GM12878 (cell line): ENCODE data around the gene KERA. TPM values are rescaled to one million over a fixed set of nuclear protein-coding genes. Genes with fewer than 3 reads are reported as not detected.

Experiments
- ATAC-seq: fragments of 200-7000 bp; cut with Tn5 transposase; 3 replicates; pipeline ENCODE4 v1.9.1; 2020; ENCODE audit warnings: mild to moderate bottlenecking, moderate library complexity
- BruUV-seq: library from RNA; stranded (reverse); fragments of 400-500 nt; replicated peaks from 2 replicates; lab custom pipeline; 2021; lab: Mats Ljungman, UMichigan
- CTCF ChIA-PET: fragments of 300-600 bp; sonication (Branson Sonifier 250); formaldehyde crosslinking; extraction: SDS; loops from one replicate; lab custom pipeline; 2021; ENCODE audit warnings: inconsistent platforms; lab: Yijun Ruan, JAX
- POLR2A ChIA-PET: fragments of 350-600 bp; formaldehyde crosslinking; extraction: SDS; loops from one replicate; lab custom pipeline; 2021; ENCODE audit warnings: inconsistent platforms; lab: Charles Lee
- RAD21 ChIA-PET: fragments of 300-600 bp; sonication (Branson Sonifier 250); formaldehyde crosslinking; loops from one replicate; lab custom pipeline; 2023; ENCODE audit warnings: antibody characterized with exemption; ENCODE audit not compliant: unreplicated experiment; lab: Charles Lee
- SMC1A ChIA-PET: fragments of 300-600 bp; sonication (Branson Sonifier 250); formaldehyde crosslinking; loops from one replicate; lab custom pipeline; 2023; ENCODE audit not compliant: unreplicated experiment, uncharacterized antibody; lab: Charles Lee
- DNase-seq: peaks from one replicate; pipeline ENCODE4 v3.0.0-alpha.2; 2011; ENCODE audit warnings: low read depth, low spot score
- FAIRE-seq: peaks from 3 replicates; lab custom pipeline; 2011; peaks lifted over from hg19 to GRCh38; lab: Jason Lieb, UNC
- H2AFZ ChIP-seq: 2 replicates; pipeline ENCODE4 v1.6.0; 2011; ENCODE audit warnings: low read depth, low read length, control low read depth; ENCODE audit not compliant: control insufficient read depth
- H3K27ac ChIP-seq: 2 replicates; pipeline ENCODE4 v1.5.1; 2011; ENCODE audit warnings: control low read depth; ENCODE audit not compliant: control insufficient read depth, insufficient read depth
- H3K27me3 ChIP-seq, 2 experiments: replicated peaks in 1 of 2; 2 replicates each; pipeline versions ENCODE4 v1.6.0 to v1.6.1; 2011; ENCODE audit warnings: low read length in 1 of 2; ENCODE audit not compliant: control insufficient read depth in 2 of 2, insufficient read depth in 2 of 2
- H3K36me3 ChIP-seq, 2 experiments: 2 replicates each; pipeline ENCODE4 v1.5.1; 2011; ENCODE audit warnings: low read length in 1 of 2; ENCODE audit not compliant: control insufficient read depth in 2 of 2, insufficient read depth in 2 of 2
- H3K4me1 ChIP-seq: 2 replicates; pipeline ENCODE4 v1.6.1; 2011; ENCODE audit warnings: mild to moderate bottlenecking, low read length, moderate library complexity, mixed read lengths; ENCODE audit not compliant: control insufficient read depth, insufficient read depth
- H3K4me2 ChIP-seq: 2 replicates; pipeline ENCODE4 v1.6.0; 2011; ENCODE audit warnings: control low read depth; ENCODE audit not compliant: control insufficient read depth, insufficient read depth
- H3K4me3 ChIP-seq: fragments of 200-600 bp; sonication (generic); 2 replicates; pipeline ENCODE4 v1.5.1; 2016
- H3K79me2 ChIP-seq: 2 replicates; pipeline ENCODE4 v1.6.0; 2011; ENCODE audit warnings: low read length; ENCODE audit not compliant: control insufficient read depth, insufficient read depth
- H3K9ac ChIP-seq: 2 replicates; pipeline ENCODE4 v1.8.0; 2011; ENCODE audit warnings: low read length, control low read depth, mixed read lengths; ENCODE audit not compliant: control insufficient read depth, insufficient read depth
- H3K9me3 ChIP-seq: replicated peaks from 3 replicates; pipeline ENCODE4 v1.5.1; 2011; ENCODE audit warnings: mild to moderate bottlenecking, low read length; ENCODE audit not compliant: control insufficient read depth, insufficient read depth
- H4K20me1 ChIP-seq: 2 replicates; pipeline ENCODE4 v1.6.0; 2011; ENCODE audit not compliant: control insufficient read depth, insufficient read depth
- CHD4 ChIP-seq: fragments of 200-600 bp; sonication (generic); IDR thresholded peaks from 2 replicates; pipeline ENCODE4 v1.6.1; 2016; ENCODE audit warnings: mild to moderate bottlenecking
- EP300 ChIP-seq, 2 experiments: fragments of 150-350 bp in 1 of 2; IDR thresholded peaks; 2 replicates each; pipeline ENCODE4 v1.6.1; 2011 to 2012; ENCODE audit warnings: low read depth in 2 of 2, low read length in 2 of 2, borderline replicate concordance in 1 of 2, improper control_type of control experiment in 1 of 2, inconsistent platforms in 1 of 2; ENCODE audit not compliant: control insufficient read depth in 1 of 2
- PAX5 ChIP-seq: IDR thresholded peaks from 2 replicates; pipeline ENCODE4 v1.6.1; 2011; ENCODE audit warnings: low read depth, low read length, borderline replicate concordance
- RAD21 ChIP-seq: IDR thresholded peaks from 2 replicates; pipeline ENCODE4 v1.6.1; 2011; ENCODE audit warnings: mild to moderate bottlenecking, low read depth, low read length, moderate library complexity; ENCODE audit not compliant: insufficient read depth
- SMAD5 ChIP-seq: IDR thresholded peaks from 2 replicates; pipeline ENCODE4 v1.6.1; 2016; ENCODE audit warnings: antibody characterized with exemption, low read depth
- SMARCA5 ChIP-seq: fragments of 450-650 bp; IDR thresholded peaks from 2 replicates; pipeline ENCODE4 v1.6.1; 2017; ENCODE audit warnings: mild to moderate bottlenecking
- TCF7 ChIP-seq: IDR thresholded peaks from 2 replicates; pipeline ENCODE4 v1.6.1; 2014; ENCODE audit warnings: antibody characterized with exemption, borderline replicate concordance
- USF1 ChIP-seq: IDR thresholded peaks from 2 replicates; pipeline ENCODE4 v1.6.1; 2011; ENCODE audit warnings: borderline replicate concordance, low read depth, mild to moderate bottlenecking, moderate library complexity, mixed read lengths, low read length; ENCODE audit not compliant: insufficient read depth; ENCODE audit errors: extremely low read length
- WGBS: methylation state at CpG from one replicate; pipeline ENCODE4 v1.1.6; 2016; ENCODE audit warnings: low lambda C conversion rate; ENCODE audit not compliant: insufficient replicate concordance, insufficient coverage; ENCODE audit errors: missing lambda C conversion rate; 5-methylcytosine and 5-hydroxymethylcytosine counted together
- in situ Hi-C: fragments of 300-500 bp; cut with MboI; formaldehyde crosslinking; loops from 9 replicates; pipeline ENCODE4 v1.14.3; 2018; ENCODE audit warnings: mixed read lengths
- intact Hi-C: fragments of 100-400 bp; cut with micrococcal nuclease; formaldehyde crosslinking; loops from one replicate; pipeline ENCODE4 v1.14.2; 2022; ENCODE audit not compliant: unreplicated experiment
- polyA plus RNA-seq, 11 experiments: library from polyadenylated mRNA; depleted of rRNA in 4 of 11; unstranded in 6 of 11; stranded (reverse) in 5 of 11; fragments of >200 nt; fragmentation: Nextera tagmentation in 4 of 11; fragmentation: Illumina TruSeq in 1 of 11; extraction: Ambion mirVana in 4 of 11; extraction: Trizol in 1 of 11; gene quantifications; 1 replicate in 1 of 11; 2 replicates in 10 of 11; pipeline versions ENCODE4 v1.2.1 to v1.2.3, GENCODE V29; 2011 to 2016; ENCODE audit warnings: inconsistent platforms in 2 of 11, missing spikeins in 2 of 11, low read depth in 1 of 11
- total RNA-seq, 4 experiments: library from RNA; depleted of rRNA in 3 of 4; stranded (reverse); fragments of >200 nt in 3 of 4; fragmentation: Illumina TruSeq in 1 of 4; extraction: Trizol in 1 of 4; gene quantifications; 2 replicates each; pipeline versions ENCODE4 v1.2.1 to v1.2.3, GENCODE V29; 2013 to 2021

Gene KERA
- total and polyA plus RNA-seq, 10 of the 15 experiments (the other 5 are each of a cell fraction or from before 2014, with no cell fraction given): not detected

- no peak overlapping the region for H3K27ac ChIP-seq
- no peak overlapping the region for H3K9ac ChIP-seq
- CTCF ChIA-PET: interaction anchor here (1.1 kb wide), 1 partner anchor 14 kb away, joined by 4 read pairs; no protein-coding TSS in a partner anchor
- no peaks in the 10 kb centered on the region for H3K27me3 ChIP-seq
- POLR2A ChIA-PET: no interaction called here
- RAD21 ChIA-PET: no interaction called here
- 23% methylated on average over 1 of the region's 1 CpG for WGBS
- H4K20me1 ChIP-seq: no peaks in the 10 kb centered on the region
- FAIRE-seq (no peak), DNase-seq (no peak), ATAC-seq (no peak)
- in situ Hi-C loops: no loop called here
- intact Hi-C loops: no loop called here
- no peaks in the 10 kb centered on the region for H3K79me2 ChIP-seq
- no peak overlapping the region for H3K4me2 ChIP-seq
- H3K36me3 ChIP-seq: no peaks in the 10 kb centered on the region
- BruUV-seq: no TSS peak
- no peak for TF ChIP-seq USF1
- TF ChIP-seq CHD4: no peak
- no peak for TF ChIP-seq RAD21
- TF ChIP-seq SMAD5: no peak
- TF ChIP-seq PAX5: no peak
- TF ChIP-seq EP300 (IDR thresholded peaks at IDR 0.05; ENCODE audit: borderline replicate concordance in 1 of 2, control insufficient read depth in 1 of 2, low read depth in 2 of 2, low read length in 2 of 2): no peak
- no peak for TF ChIP-seq TCF7
- TF ChIP-seq SMARCA5: no peak
- H2AFZ ChIP-seq: no peak overlapping the region
- H3K4me1 ChIP-seq: no peaks in the 10 kb centered on the region
- H3K9me3 ChIP-seq: no peaks in the 10 kb centered on the region
- SMC1A ChIA-PET: no interaction called here
- no peak overlapping the region for H3K4me3 ChIP-seq
Observed at GRCh38 chr12:91094957-91095356, 37.1 kb upstream of the KERA start.
